ENCODE results near the gene SHROOM4. TPM values are rescaled to one million over a fixed set of nuclear protein-coding genes. Genes with fewer than 3 reads are reported as not detected.

SHROOM4 gene
- polyA plus RNA-seq, 2 donors = 0.87 to 1.6 TPM

- no peaks in the 10 kb centered on the region for H3K9me3 ChIP-seq (ENCODE audit: control insufficient read depth in 2 of 2, insufficient read depth in 1 of 2, low read depth in 1 of 2, low read length in 1 of 2)
- H3K4me1 ChIP-seq (ENCODE audit: control insufficient read depth in 2 of 2, insufficient read depth in 2 of 2, low read length in 1 of 2) = no peaks in the 10 kb centered on the region
- peaks cover 0 to 2% of the 10 kb centered on the region in 2 donors for H3K27me3 ChIP-seq (ENCODE audit: control insufficient read depth in 1 of 2, insufficient read depth in 2 of 2, low read length in 2 of 2)
- WGBS, 2 donors = 86 to 87% methylated on average over 2 of the region's 2 CpGs
- H3K36me3 ChIP-seq (ENCODE audit: control insufficient read depth in 2 of 2, insufficient read depth in 2 of 2, low read length in 1 of 2) = no peaks in the 10 kb centered on the region
- no peak overlapping the region for H3K27ac ChIP-seq (ENCODE audit: low read depth in 2 of 2, low read length in 1 of 2)
- no peak overlapping the region for H3K4me3 ChIP-seq (ENCODE audit: low read depth in 1 of 2, low read length in 2 of 2)
These were observed 51.4 kb downstream of the SHROOM4 start for GRCh38 chrX:50762578-50762977.

- H3K27me3 ChIP-seq (ENCODE audit: control insufficient read depth in 1 of 2, insufficient read depth in 2 of 2, low read length in 2 of 2) = no peaks in the 10 kb centered on the region
- no peaks in the 10 kb centered on the region for H3K36me3 ChIP-seq (ENCODE audit: control insufficient read depth in 2 of 2, insufficient read depth in 2 of 2, low read length in 1 of 2)
- WGBS, 2 donors = 74 to 83% methylated on average over 3 of the region's 3 CpGs
- H3K9me3 ChIP-seq (ENCODE audit: control insufficient read depth in 2 of 2, insufficient read depth in 1 of 2, low read depth in 1 of 2, low read length in 1 of 2) = no peaks in the 10 kb centered on the region
- no peak overlapping the region for H3K27ac ChIP-seq (ENCODE audit: low read depth in 2 of 2, low read length in 1 of 2)
- H3K4me3 ChIP-seq (ENCODE audit: low read depth in 1 of 2, low read length in 2 of 2) = no peak overlapping the region
- no peaks in the 10 kb centered on the region for H3K4me1 ChIP-seq (ENCODE audit: control insufficient read depth in 2 of 2, insufficient read depth in 2 of 2, low read length in 1 of 2)
These were observed 57.7 kb downstream of the SHROOM4 start for GRCh38 chrX:50756276-50756675.

- Histone ChIP-seq H3K9me3 (ENCODE audit: control insufficient read depth in 2 of 2, insufficient read depth in 1 of 2, low read depth in 1 of 2, low read length in 1 of 2) (no peaks in the 10 kb centered on the region), H3K27me3 (ENCODE audit: control insufficient read depth in 1 of 2, insufficient read depth in 2 of 2, low read length in 2 of 2) (peaks cover 0 to 4% of the 10 kb centered on the region in 2 donors), H3K4me1 (ENCODE audit: control insufficient read depth in 2 of 2, insufficient read depth in 2 of 2, low read length in 1 of 2) (no peaks in the 10 kb centered on the region), H3K4me3 (ENCODE audit: low read depth in 1 of 2, low read length in 2 of 2) (no peak overlapping the region), H3K36me3 (ENCODE audit: control insufficient read depth in 2 of 2, insufficient read depth in 2 of 2, low read length in 1 of 2) (no peaks in the 10 kb centered on the region), H3K27ac (ENCODE audit: low read depth in 2 of 2, low read length in 1 of 2) (no peak overlapping the region)
- 53 to 76% methylated on average over 2 of the region's 2 CpGs for WGBS, 2 donors
These were observed 62.9 kb downstream of the SHROOM4 start for GRCh38 chrX:50751091-50751490.

- no peaks in the 10 kb centered on the region for H3K4me1 ChIP-seq (ENCODE audit: control insufficient read depth in 2 of 2, insufficient read depth in 2 of 2, low read length in 1 of 2)
- H3K27ac ChIP-seq (ENCODE audit: low read depth in 2 of 2, low read length in 1 of 2) = no peak overlapping the region
- no peak overlapping the region for H3K4me3 ChIP-seq (ENCODE audit: low read depth in 1 of 2, low read length in 2 of 2)
- no peaks in the 10 kb centered on the region for H3K9me3 ChIP-seq (ENCODE audit: control insufficient read depth in 2 of 2, insufficient read depth in 1 of 2, low read depth in 1 of 2, low read length in 1 of 2)
- H3K36me3 ChIP-seq (ENCODE audit: control insufficient read depth in 2 of 2, insufficient read depth in 2 of 2, low read length in 1 of 2) = no peaks in the 10 kb centered on the region
- WGBS, 2 donors = 45 to 83% methylated on average over 1 of the region's 1 CpG
- peaks cover 0 to 4% of the 10 kb centered on the region in 2 donors for H3K27me3 ChIP-seq (ENCODE audit: control insufficient read depth in 1 of 2, insufficient read depth in 2 of 2, low read length in 2 of 2)
These were observed 66.5 kb downstream of the SHROOM4 start for GRCh38 chrX:50747471-50747900.

- Histone ChIP-seq H3K36me3 (ENCODE audit: control insufficient read depth in 2 of 2, insufficient read depth in 2 of 2, low read length in 1 of 2) (no peaks in the 10 kb centered on the region), H3K9me3 (ENCODE audit: control insufficient read depth in 2 of 2, insufficient read depth in 1 of 2, low read depth in 1 of 2, low read length in 1 of 2) (no peaks in the 10 kb centered on the region), H3K27me3 (ENCODE audit: control insufficient read depth in 1 of 2, insufficient read depth in 2 of 2, low read length in 2 of 2) (no peaks in the 10 kb centered on the region), H3K27ac (ENCODE audit: low read depth in 2 of 2, low read length in 1 of 2) (no peak overlapping the region), H3K4me1 (ENCODE audit: control insufficient read depth in 2 of 2, insufficient read depth in 2 of 2, low read length in 1 of 2) (no peaks in the 10 kb centered on the region), H3K4me3 (ENCODE audit: low read depth in 1 of 2, low read length in 2 of 2) (no peak overlapping the region)
- WGBS, 2 donors = 79 to 81% methylated on average over 2 of the region's 2 CpGs
These were observed 77.3 kb downstream of the SHROOM4 start for GRCh38 chrX:50736656-50737055.

GRCh38 chrX:50726296-50726695 is 87.7 kb downstream of the SHROOM4 start:
- Histone ChIP-seq H3K27ac (ENCODE audit: low read depth in 2 of 2, low read length in 1 of 2) (no peak overlapping the region), H3K27me3 (ENCODE audit: control insufficient read depth in 1 of 2, insufficient read depth in 2 of 2, low read length in 2 of 2) (peaks cover 0 to 3% of the 10 kb centered on the region in 2 donors), H3K9me3 (ENCODE audit: control insufficient read depth in 2 of 2, insufficient read depth in 1 of 2, low read depth in 1 of 2, low read length in 1 of 2) (no peaks in the 10 kb centered on the region), H3K4me1 (ENCODE audit: control insufficient read depth in 2 of 2, insufficient read depth in 2 of 2, low read length in 1 of 2) (no peaks in the 10 kb centered on the region), H3K36me3 (ENCODE audit: control insufficient read depth in 2 of 2, insufficient read depth in 2 of 2, low read length in 1 of 2) (no peaks in the 10 kb centered on the region), H3K4me3 (ENCODE audit: low read depth in 1 of 2, low read length in 2 of 2) (no peak overlapping the region)
- WGBS, 2 donors = 47 to 82% methylated on average over 3 of the region's 3 CpGs

GRCh38 chrX:50725310-50725709 is 88.7 kb downstream of the SHROOM4 start:
- WGBS, 2 donors = 78 to 91% methylated on average over 5 of the region's 5 CpGs
- no peaks in the 10 kb centered on the region for H3K36me3 ChIP-seq (ENCODE audit: control insufficient read depth in 2 of 2, insufficient read depth in 2 of 2, low read length in 1 of 2)

GRCh38 chrX:50723006-50723405 is 91.0 kb downstream of the SHROOM4 start:
- peaks cover 0 to 3% of the 10 kb centered on the region in 2 donors for H3K27me3 ChIP-seq (ENCODE audit: control insufficient read depth in 1 of 2, insufficient read depth in 2 of 2, low read length in 2 of 2)
- H3K27ac ChIP-seq (ENCODE audit: low read depth in 2 of 2, low read length in 1 of 2) = no peak overlapping the region
- 66 to 73% methylated on average over 1 of the region's 1 CpG for WGBS, 2 donors
- H3K9me3 ChIP-seq (ENCODE audit: control insufficient read depth in 2 of 2, insufficient read depth in 1 of 2, low read depth in 1 of 2, low read length in 1 of 2) = no peaks in the 10 kb centered on the region
- no peaks in the 10 kb centered on the region for H3K4me1 ChIP-seq (ENCODE audit: control insufficient read depth in 2 of 2, insufficient read depth in 2 of 2, low read length in 1 of 2)
- H3K4me3 ChIP-seq (ENCODE audit: low read depth in 1 of 2, low read length in 2 of 2) = no peak overlapping the region
- no peaks in the 10 kb centered on the region for H3K36me3 ChIP-seq (ENCODE audit: control insufficient read depth in 2 of 2, insufficient read depth in 2 of 2, low read length in 1 of 2)

More at GRCh38 chrX:50725310-50725709, 88.7 kb downstream of the SHROOM4 start:
- Histone ChIP-seq H3K4me1 (ENCODE audit: control insufficient read depth in 2 of 2, insufficient read depth in 2 of 2, low read length in 1 of 2) (no peaks in the 10 kb centered on the region), H3K9me3 (ENCODE audit: control insufficient read depth in 2 of 2, insufficient read depth in 1 of 2, low read depth in 1 of 2, low read length in 1 of 2) (no peaks in the 10 kb centered on the region), H3K4me3 (ENCODE audit: low read depth in 1 of 2, low read length in 2 of 2) (no peak overlapping the region), H3K27me3 (ENCODE audit: control insufficient read depth in 1 of 2, insufficient read depth in 2 of 2, low read length in 2 of 2) (peaks cover 0 to 3% of the 10 kb centered on the region in 2 donors), H3K27ac (ENCODE audit: low read depth in 2 of 2, low read length in 1 of 2) (no peak overlapping the region)

GRCh38 chrX:50721764-50722521 is 92.1 kb downstream of the SHROOM4 start:
- 70 to 92% methylated on average over 1 of the region's 1 CpG for WGBS, 2 donors
- H3K9me3 ChIP-seq (ENCODE audit: control insufficient read depth in 2 of 2, insufficient read depth in 1 of 2, low read depth in 1 of 2, low read length in 1 of 2) = no peaks in the 10 kb centered on the region
- no peaks in the 10 kb centered on the region for H3K36me3 ChIP-seq (ENCODE audit: control insufficient read depth in 2 of 2, insufficient read depth in 2 of 2, low read length in 1 of 2)

GRCh38 chrX:50719614-50720013 is 94.4 kb downstream of the SHROOM4 start:
- Histone ChIP-seq H3K4me3 (ENCODE audit: low read depth in 1 of 2, low read length in 2 of 2) (no peak overlapping the region), H3K4me1 (ENCODE audit: control insufficient read depth in 2 of 2, insufficient read depth in 2 of 2, low read length in 1 of 2) (no peaks in the 10 kb centered on the region), H3K36me3 (ENCODE audit: control insufficient read depth in 2 of 2, insufficient read depth in 2 of 2, low read length in 1 of 2) (no peaks in the 10 kb centered on the region), H3K9me3 (ENCODE audit: control insufficient read depth in 2 of 2, insufficient read depth in 1 of 2, low read depth in 1 of 2, low read length in 1 of 2) (no peaks in the 10 kb centered on the region), H3K27me3 (ENCODE audit: control insufficient read depth in 1 of 2, insufficient read depth in 2 of 2, low read length in 2 of 2) (peaks cover 0 to 5% of the 10 kb centered on the region in 2 donors), H3K27ac (ENCODE audit: low read depth in 2 of 2, low read length in 1 of 2) (no peak overlapping the region)
- WGBS, 2 donors = 69 to 77% methylated on average over 2 of the region's 2 CpGs

More at GRCh38 chrX:50721764-50722521, 92.1 kb downstream of the SHROOM4 start:
- H3K4me3 ChIP-seq (ENCODE audit: low read depth in 1 of 2, low read length in 2 of 2) = no peak overlapping the region
- no peak overlapping the region for H3K27ac ChIP-seq (ENCODE audit: low read depth in 2 of 2, low read length in 1 of 2)
- no peaks in the 10 kb centered on the region for H3K4me1 ChIP-seq (ENCODE audit: control insufficient read depth in 2 of 2, insufficient read depth in 2 of 2, low read length in 1 of 2)
- H3K27me3 ChIP-seq (ENCODE audit: control insufficient read depth in 1 of 2, insufficient read depth in 2 of 2, low read length in 2 of 2) = peaks cover 0 to 5% of the 10 kb centered on the region in 2 donors
